Karpas-422 (cell line): Measurements from ENCODE around the gene SDCBP2. TPM values are rescaled to one million over a fixed set of nuclear protein-coding genes. Genes with fewer than 3 reads are reported as not detected.
A peak's percentile ranks its signal among the peaks of the same experiment; 100 is the strongest.

Experiments used
- DNase-seq: peaks from one replicate; pipeline ENCODE4 v3.0.0-alpha.2; 2015
- H2AFZ ChIP-seq: fragments of 200-600 bp; sonication (generic); 2 replicates; pipeline ENCODE4 v1.6.1; 2014; ENCODE audit warnings: antibody characterized with exemption, low read length, mixed read lengths
- H3K27ac ChIP-seq: fragments of 200-600 bp; sonication (generic); 2 replicates; pipeline ENCODE4 v1.5.1; 2014; ENCODE audit warnings: mild to moderate bottlenecking, low read length, moderate library complexity
- H3K27me3 ChIP-seq: fragments of 200-600 bp; sonication (generic); 2 replicates; pipeline ENCODE4 v1.6.1; 2014; ENCODE audit warnings: low read length, mixed read lengths
- H3K36me3 ChIP-seq: fragments of 200-600 bp; sonication (generic); 2 replicates; pipeline ENCODE4 v1.6.1; 2014; ENCODE audit warnings: low read length, mixed read lengths; ENCODE audit not compliant: insufficient read depth
- H3K4me1 ChIP-seq: fragments of 200-600 bp; sonication (generic); 2 replicates; pipeline ENCODE4 v1.6.1; 2014; ENCODE audit warnings: mild to moderate bottlenecking, low read length, mixed read lengths
- H3K4me2 ChIP-seq: fragments of 200-600 bp; sonication (generic); 2 replicates; pipeline ENCODE4 v1.6.1; 2014; ENCODE audit warnings: low read length, low read depth, mild to moderate bottlenecking; ENCODE audit not compliant: poor library complexity, severe bottlenecking
- H3K4me3 ChIP-seq: fragments of 200-600 bp; sonication (generic); 2 replicates; pipeline ENCODE4 v1.5.1; 2014; ENCODE audit warnings: mild to moderate bottlenecking, antibody characterized with exemption, low read length, mixed read lengths
- H3K79me2 ChIP-seq: fragments of 200-600 bp; sonication (generic); 2 replicates; pipeline ENCODE4 v1.6.1; 2014; ENCODE audit warnings: mild to moderate bottlenecking, low read length, mixed read lengths
- H3K9ac ChIP-seq: fragments of 200-600 bp; sonication (generic); 2 replicates; pipeline ENCODE4 v1.6.0; 2014; ENCODE audit warnings: low read length
- H3K9me2 ChIP-seq: fragments of 200-600 bp; sonication (generic), shearing (Covaris generic); replicated peaks from 2 replicates; pipeline ENCODE4 v1.6.0; 2014; ENCODE audit warnings: mild to moderate bottlenecking, low read length, moderate library complexity; ENCODE audit not compliant: insufficient read depth
- H3K9me3 ChIP-seq: fragments of 300-700, 200-600 bp; sonication (generic); 2 replicates; pipeline ENCODE4 v1.6.1; 2014; ENCODE audit warnings: low read length, mixed read lengths
- H4K20me1 ChIP-seq: fragments of 200-600 bp; sonication (generic); 2 replicates; pipeline ENCODE4 v1.6.1; 2014; ENCODE audit warnings: mild to moderate bottlenecking, antibody characterized with exemption, low read length, low read depth; ENCODE audit not compliant: insufficient read depth
- total RNA-seq: library from RNA; depleted of rRNA; stranded (reverse); fragments of >200 nt; shearing (Covaris generic); gene quantifications from 2 replicates; pipeline ENCODE4 v1.2.3, GENCODE V29; 2014; ENCODE audit warnings: low replicate concordance

The SDCBP2 gene
- total RNA-seq, 1 experiment from 2014 or later = not detected

DNA sequence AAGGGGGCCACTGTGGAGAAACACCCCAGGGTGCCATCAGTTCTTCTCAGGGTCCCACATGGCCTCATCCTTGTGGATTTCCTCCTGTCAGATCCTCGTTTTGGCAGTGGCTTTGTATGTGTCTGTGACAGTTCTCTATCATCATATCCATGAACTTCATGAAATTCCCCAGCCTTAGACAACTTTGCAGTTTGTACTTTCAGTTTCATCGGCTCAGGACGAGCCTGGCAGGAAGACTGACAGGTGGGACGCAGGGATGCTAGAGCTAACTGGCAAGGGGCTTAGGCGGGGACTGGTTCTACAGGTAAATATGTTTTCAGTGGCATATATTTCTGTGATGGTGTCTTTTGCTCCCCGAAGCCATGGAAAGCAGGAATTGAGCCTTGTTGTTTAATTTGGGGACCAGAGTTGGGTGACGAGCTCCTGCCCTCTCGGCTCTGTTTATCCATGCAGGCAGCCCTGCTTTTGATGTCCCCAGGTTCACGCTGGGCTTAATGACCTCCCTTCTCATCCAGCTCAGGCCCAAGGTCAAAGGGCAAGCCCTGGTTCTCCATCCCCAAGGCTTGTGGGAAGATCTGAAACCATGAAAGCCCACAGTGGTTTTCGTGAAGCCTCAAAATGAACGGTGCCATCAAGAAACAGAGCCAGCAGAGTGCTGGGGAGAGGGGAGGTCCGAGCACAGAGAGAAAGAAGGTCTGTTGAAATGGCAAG, 11.2 kb downstream of the SDCBP2 start:
- Histone ChIP-seq H3K27ac (no peak overlapping the region), H3K9me3 (no peaks in the 10 kb centered on the region), H3K4me3 (peak overlapping the region; percentile 15; the same call in 1 of the 2 replicates), H3K9me2 (no peaks in the 10 kb centered on the region), H4K20me1 (no peaks in the 10 kb centered on the region), H3K27me3 (no peaks in the 10 kb centered on the region), H3K4me1 (peaks cover 7% of the 10 kb centered on the region), H3K36me3 (no peaks in the 10 kb centered on the region), H3K4me2 (peak overlapping the region; percentile 53), H3K79me2 (no peaks in the 10 kb centered on the region), H2AFZ (no peak overlapping the region), H3K9ac (0 out of 2 replicates have a peak overlapping the region, but pooled peaks have one; percentile 38)
- DNase-seq = no peak

DNA sequence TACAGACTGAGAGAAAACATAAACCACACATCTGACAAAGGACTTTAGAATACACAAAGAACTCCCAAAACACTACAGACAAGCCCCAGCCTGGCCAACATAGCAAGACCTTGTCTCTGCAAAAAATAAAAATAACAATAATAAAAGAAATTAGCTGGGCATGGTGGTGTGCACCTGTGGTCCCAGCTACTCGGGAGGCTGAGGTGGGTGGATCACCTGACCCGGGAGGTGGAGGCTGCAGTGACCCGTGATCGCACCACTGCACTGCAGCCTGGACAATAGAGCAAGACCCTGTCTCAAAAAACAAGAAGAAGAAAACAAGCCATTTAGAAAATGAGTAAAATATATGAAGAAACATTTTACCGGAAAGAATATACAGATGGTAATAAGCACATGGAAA, 13.1 kb downstream of the SDCBP2 start:
- no peaks in the 10 kb centered on the region for H3K9me3 ChIP-seq
- no peak overlapping the region for H3K4me3 ChIP-seq
- no peak overlapping the region for H2AFZ ChIP-seq
- no peak overlapping the region for H3K27ac ChIP-seq
- no peaks in the 10 kb centered on the region for H4K20me1 ChIP-seq
- H3K27me3 ChIP-seq = no peaks in the 10 kb centered on the region
- no peak overlapping the region for H3K4me2 ChIP-seq
- H3K79me2 ChIP-seq = no peaks in the 10 kb centered on the region
- H3K9me2 ChIP-seq = no peaks in the 10 kb centered on the region
- no peaks in the 10 kb centered on the region for H3K36me3 ChIP-seq
- no peak for DNase-seq
- H3K4me1 ChIP-seq = peaks cover 7% of the 10 kb centered on the region
- H3K9ac ChIP-seq = no peak overlapping the region

DNA sequence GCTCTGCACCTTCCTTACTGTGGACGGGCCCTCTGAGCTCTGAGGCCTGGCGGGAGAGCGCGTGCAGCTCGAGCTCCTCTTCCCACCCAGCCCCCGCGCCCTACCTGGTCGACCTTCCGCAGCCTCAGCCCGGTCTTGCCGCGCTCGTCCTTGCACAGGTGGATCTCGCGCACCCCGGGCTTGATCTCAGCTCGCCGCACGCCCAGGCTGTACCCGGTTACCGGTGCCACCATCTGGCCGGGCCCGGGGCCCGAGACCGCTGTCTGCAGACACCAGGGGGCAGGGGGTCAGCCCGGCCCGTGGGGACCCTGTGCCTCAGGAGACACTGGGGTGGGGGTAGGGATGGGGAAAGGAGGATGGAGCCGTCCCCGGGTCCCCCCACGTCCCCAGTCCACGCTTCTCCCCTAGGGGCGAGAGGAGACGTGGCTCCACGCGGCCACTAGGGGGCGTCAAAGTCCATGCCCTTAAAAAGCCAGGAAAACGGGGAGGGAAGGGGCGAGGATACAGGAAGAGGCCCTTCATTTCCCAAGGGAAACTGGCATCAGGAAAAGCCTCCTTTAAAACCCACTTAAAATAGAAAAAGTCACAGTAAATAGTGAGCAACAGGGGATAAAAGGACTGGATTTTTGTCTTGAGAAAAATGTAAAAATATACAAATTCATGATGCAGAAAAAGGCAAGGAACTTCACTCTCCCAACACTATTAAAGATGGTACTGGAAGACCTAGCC, 15.5 kb downstream of the SDCBP2 start:
- peak; percentile 79 for DNase-seq

DNA sequence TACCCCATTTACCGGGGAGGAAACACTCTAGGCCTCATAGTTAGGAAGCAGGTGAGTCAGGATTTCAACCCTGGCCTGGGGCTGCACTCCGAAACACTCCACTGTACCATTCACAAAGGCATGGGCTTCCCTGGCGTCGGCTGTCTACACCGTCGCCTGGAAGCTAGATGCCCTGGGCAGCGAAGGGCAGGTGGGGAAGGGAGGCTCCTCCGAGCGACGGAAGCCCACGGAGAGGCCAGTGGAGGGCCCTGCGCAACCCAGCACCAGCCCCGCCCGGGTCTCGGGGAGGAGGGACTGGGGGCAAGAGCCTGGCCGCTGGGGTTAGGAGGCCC, 16.1 kb downstream of the SDCBP2 start:
- no peaks in the 10 kb centered on the region for H3K9me2 ChIP-seq
- no peak overlapping the region for H3K4me2 ChIP-seq
- no peak overlapping the region for H3K27ac ChIP-seq
- H2AFZ ChIP-seq = no peak overlapping the region
- peaks cover 5% of the 10 kb centered on the region for H3K4me1 ChIP-seq
- no peaks in the 10 kb centered on the region for H3K79me2 ChIP-seq
- no peak overlapping the region for H3K9ac ChIP-seq
- no peaks in the 10 kb centered on the region for H3K27me3 ChIP-seq
- no peaks in the 10 kb centered on the region for H4K20me1 ChIP-seq
- no peak overlapping the region for H3K4me3 ChIP-seq
- no peak for DNase-seq
- no peaks in the 10 kb centered on the region for H3K9me3 ChIP-seq
- H3K36me3 ChIP-seq = no peaks in the 10 kb centered on the region

More for the DNA sequence above, 15.5 kb downstream of the SDCBP2 start:
- no peaks in the 10 kb centered on the region for H3K9me2 ChIP-seq
- H3K27me3 ChIP-seq = no peaks in the 10 kb centered on the region
- no peaks in the 10 kb centered on the region for H4K20me1 ChIP-seq
- H3K4me2 ChIP-seq = no peak overlapping the region
- no peak overlapping the region for H2AFZ ChIP-seq
- no peaks in the 10 kb centered on the region for H3K9me3 ChIP-seq
- H3K36me3 ChIP-seq = no peaks in the 10 kb centered on the region
- H3K4me3 ChIP-seq = no peak overlapping the region
- H3K79me2 ChIP-seq = no peaks in the 10 kb centered on the region
- H3K9ac ChIP-seq = no peak overlapping the region
- H3K4me1 ChIP-seq = peaks cover 7% of the 10 kb centered on the region
- H3K27ac ChIP-seq = no peak overlapping the region

DNA sequence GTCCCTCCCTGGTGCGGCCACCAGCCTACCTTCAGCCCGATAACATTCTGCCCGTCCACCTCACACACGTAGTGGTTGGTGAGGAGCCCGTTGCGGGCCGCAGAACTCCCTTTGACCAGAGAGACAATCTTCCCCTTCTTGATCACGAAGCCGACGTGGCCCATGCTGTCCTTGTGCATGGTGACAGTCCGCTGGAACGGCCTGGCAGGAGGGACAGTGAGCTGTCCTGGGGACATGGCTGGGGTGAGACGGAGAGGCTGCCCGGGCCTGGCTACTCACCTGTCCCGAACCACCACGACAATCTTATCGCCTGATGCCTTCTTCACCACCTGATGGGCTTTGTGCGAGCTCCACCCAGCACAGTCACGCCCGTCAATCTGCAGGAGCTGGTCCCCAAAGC, 16.6 kb downstream of the SDCBP2 start:
- H3K9ac ChIP-seq = no peak overlapping the region
- H3K9me2 ChIP-seq = no peaks in the 10 kb centered on the region
- no peak overlapping the region for H3K27ac ChIP-seq
- no peaks in the 10 kb centered on the region for H3K79me2 ChIP-seq
- no peaks in the 10 kb centered on the region for H3K36me3 ChIP-seq
- no peaks in the 10 kb centered on the region for H3K27me3 ChIP-seq
- H3K4me2 ChIP-seq = no peak overlapping the region
- DNase-seq = no peak
- H3K4me3 ChIP-seq = no peak overlapping the region
- H2AFZ ChIP-seq = no peak overlapping the region
- H4K20me1 ChIP-seq = no peaks in the 10 kb centered on the region
- no peaks in the 10 kb centered on the region; the same call in 1 of the 2 replicates for H3K4me1 ChIP-seq
- no peaks in the 10 kb centered on the region for H3K9me3 ChIP-seq

DNA sequence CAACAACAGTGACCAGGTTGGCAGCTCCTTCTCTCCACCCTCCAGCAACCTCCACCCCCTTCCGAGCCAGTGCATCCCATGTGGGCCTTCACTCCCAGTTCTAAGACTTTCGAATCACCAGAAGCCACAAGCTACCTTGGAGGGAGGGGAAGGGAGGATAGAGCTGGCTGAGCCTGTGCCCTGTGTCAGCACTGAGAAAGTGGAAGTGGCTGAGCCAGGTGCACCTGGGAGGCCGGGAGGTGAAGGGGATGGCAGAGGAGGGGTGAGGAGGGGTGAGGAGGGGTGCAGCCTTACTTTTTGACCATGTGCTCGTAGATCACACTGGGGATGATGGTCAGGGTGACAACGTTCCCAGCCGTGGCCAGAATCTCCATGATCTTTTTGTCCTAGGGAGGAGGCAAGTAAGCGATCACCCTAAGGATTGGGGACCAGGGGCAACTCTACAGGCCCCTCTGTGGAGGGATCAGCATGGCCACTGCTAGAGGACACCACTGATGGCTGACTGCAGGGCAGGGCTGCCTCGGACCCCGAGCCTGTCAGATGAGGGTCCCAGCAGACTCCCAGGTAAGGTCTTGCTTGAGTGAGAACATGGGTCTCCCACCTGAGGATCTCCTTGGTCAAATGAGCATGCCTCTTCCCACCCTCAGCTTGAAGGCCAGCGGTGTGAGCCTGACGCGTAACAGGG, 18.3 kb downstream of the SDCBP2 start:
- H3K79me2 ChIP-seq = no peaks in the 10 kb centered on the region
- no peaks in the 10 kb centered on the region for H3K4me1 ChIP-seq
- no peak for DNase-seq
- H4K20me1 ChIP-seq = no peaks in the 10 kb centered on the region
- H3K4me2 ChIP-seq = no peak overlapping the region
- H3K27me3 ChIP-seq = no peaks in the 10 kb centered on the region
- no peak overlapping the region for H3K27ac ChIP-seq
- no peaks in the 10 kb centered on the region for H3K9me2 ChIP-seq
- H3K4me3 ChIP-seq = no peak overlapping the region
- H2AFZ ChIP-seq = no peak overlapping the region
- no peaks in the 10 kb centered on the region for H3K9me3 ChIP-seq
- no peak overlapping the region for H3K9ac ChIP-seq
- no peaks in the 10 kb centered on the region for H3K36me3 ChIP-seq

DNA sequence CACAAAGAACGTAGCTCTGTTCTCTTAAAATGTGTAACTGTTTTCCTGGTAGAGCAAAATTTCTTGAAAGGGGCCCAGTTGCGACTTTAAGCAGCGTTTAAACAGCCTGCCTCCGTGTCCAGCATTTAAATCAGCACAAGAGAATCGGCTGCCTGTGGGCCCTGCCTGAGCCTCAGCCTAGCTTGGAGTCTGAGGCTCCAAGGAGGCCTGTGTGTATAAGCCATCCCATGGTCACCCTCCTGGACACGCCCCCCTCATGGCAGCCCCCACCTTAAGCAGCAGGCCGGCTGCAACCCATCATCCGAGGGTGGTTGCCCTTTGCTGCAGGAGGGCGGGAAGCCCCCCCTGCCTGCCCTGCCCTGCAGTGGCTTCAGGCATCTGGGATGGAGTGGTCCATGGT, 18.9 kb downstream of the SDCBP2 start:
- no peaks in the 10 kb centered on the region for H4K20me1 ChIP-seq
- H3K4me1 ChIP-seq = no peaks in the 10 kb centered on the region
- no peaks in the 10 kb centered on the region for H3K27me3 ChIP-seq
- no peak for DNase-seq
- H2AFZ ChIP-seq = no peak overlapping the region
- H3K9me2 ChIP-seq = no peaks in the 10 kb centered on the region
- no peaks in the 10 kb centered on the region for H3K79me2 ChIP-seq
- H3K36me3 ChIP-seq = no peaks in the 10 kb centered on the region
- H3K27ac ChIP-seq = no peak overlapping the region
- H3K4me2 ChIP-seq = no peak overlapping the region
- H3K9me3 ChIP-seq = no peaks in the 10 kb centered on the region
- no peak overlapping the region for H3K4me3 ChIP-seq
- H3K9ac ChIP-seq = no peak overlapping the region

DNA sequence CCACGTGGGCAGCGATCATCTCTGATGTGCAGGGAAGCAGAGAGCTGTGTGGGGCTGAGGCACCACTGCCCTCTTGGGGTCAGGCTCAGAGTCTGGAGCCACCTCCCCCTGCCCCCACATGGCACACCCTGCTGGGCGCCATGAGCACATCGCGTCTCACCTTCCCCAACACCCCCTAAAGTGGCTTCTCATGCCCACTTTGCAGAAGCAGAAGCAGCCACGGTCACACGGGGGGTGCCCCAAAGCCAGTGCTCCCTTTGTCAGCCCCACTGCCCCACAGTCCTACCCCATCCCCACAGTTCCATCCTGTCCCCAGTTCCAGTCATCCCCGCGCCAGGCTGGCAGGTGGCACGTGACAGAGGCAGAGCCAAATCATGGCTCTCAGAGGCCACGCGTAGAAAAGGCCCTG, 19.5 kb downstream of the SDCBP2 start:
- DNase-seq = no peak
- no peak overlapping the region for H3K4me3 ChIP-seq
- no peak overlapping the region for H3K27ac ChIP-seq
- H2AFZ ChIP-seq = no peak overlapping the region
- H3K4me1 ChIP-seq = no peaks in the 10 kb centered on the region
- no peaks in the 10 kb centered on the region for H3K9me3 ChIP-seq
- no peaks in the 10 kb centered on the region for H3K27me3 ChIP-seq
- H3K79me2 ChIP-seq = no peaks in the 10 kb centered on the region
- H3K9me2 ChIP-seq = no peaks in the 10 kb centered on the region
- no peaks in the 10 kb centered on the region for H3K36me3 ChIP-seq
- no peaks in the 10 kb centered on the region for H4K20me1 ChIP-seq
- no peak overlapping the region for H3K9ac ChIP-seq
- no peak overlapping the region for H3K4me2 ChIP-seq
